Measurements from ENCODE around the gene ITGA6.

GRCh38 chr2:172409042-172409441 lies 18.3 kb upstream of the ITGA6 start:
- no peak for TF ChIP-seq CTCF (IDR thresholded peaks at IDR 0.05)
- TF ChIP-seq POLR2A (IDR thresholded peaks at IDR 0.05): no peak
- TF ChIP-seq EP300 (IDR thresholded peaks at IDR 0.05): no peak
